SKM-1 treated with dmso at 0.1 percent for 144 hours (cell line): ENCODE results near the gene SLC25A51.

Experiments used
- DNase-seq: peaks from one replicate; lab custom pipeline; 2025; ENCODE audit not compliant: unreplicated experiment; lab: John Stamatoyannopoulos, UW

The SLC25A51 gene

GRCh38 chr9:37839496-37840461 is 64.1 kb downstream of the SLC25A51 start:
- DNase-seq = no peak
